Measurements from ENCODE around the gene FGFRL1.

FGFRL1 gene

GRCh38 chr4:1019729-1020470 lies 8.5 kb downstream of the FGFRL1 start:
- Histone ChIP-seq H2AFZ (ENCODE audit: low read depth) (no peak overlapping the region), H3K27ac (no peak overlapping the region), H3K9ac (no peak overlapping the region), H3K4me2 (no peak overlapping the region), H4K20me1 (ENCODE audit: insufficient read depth) (no peaks in the 10 kb centered on the region), H3K79me2 (ENCODE audit: insufficient read depth, low read depth) (no peaks in the 10 kb centered on the region), H3K4me1 (ENCODE audit: low read depth, poor library complexity, severe bottlenecking) (no peaks in the 10 kb centered on the region), H3K4me3 (IDR thresholded peaks at IDR 0.05; ENCODE audit: insufficient read depth, low read depth, low read length) (no peak overlapping the region), H3K27me3 (ENCODE audit: insufficient read depth, low read depth) (no peaks in the 10 kb centered on the region), H3K36me3 (ENCODE audit: insufficient read depth) (no peaks in the 10 kb centered on the region)
- no peak for TF ChIP-seq CTCF (conservative IDR thresholded peaks at IDR 0.05; ENCODE audit: low read depth, low read length)

DNA sequence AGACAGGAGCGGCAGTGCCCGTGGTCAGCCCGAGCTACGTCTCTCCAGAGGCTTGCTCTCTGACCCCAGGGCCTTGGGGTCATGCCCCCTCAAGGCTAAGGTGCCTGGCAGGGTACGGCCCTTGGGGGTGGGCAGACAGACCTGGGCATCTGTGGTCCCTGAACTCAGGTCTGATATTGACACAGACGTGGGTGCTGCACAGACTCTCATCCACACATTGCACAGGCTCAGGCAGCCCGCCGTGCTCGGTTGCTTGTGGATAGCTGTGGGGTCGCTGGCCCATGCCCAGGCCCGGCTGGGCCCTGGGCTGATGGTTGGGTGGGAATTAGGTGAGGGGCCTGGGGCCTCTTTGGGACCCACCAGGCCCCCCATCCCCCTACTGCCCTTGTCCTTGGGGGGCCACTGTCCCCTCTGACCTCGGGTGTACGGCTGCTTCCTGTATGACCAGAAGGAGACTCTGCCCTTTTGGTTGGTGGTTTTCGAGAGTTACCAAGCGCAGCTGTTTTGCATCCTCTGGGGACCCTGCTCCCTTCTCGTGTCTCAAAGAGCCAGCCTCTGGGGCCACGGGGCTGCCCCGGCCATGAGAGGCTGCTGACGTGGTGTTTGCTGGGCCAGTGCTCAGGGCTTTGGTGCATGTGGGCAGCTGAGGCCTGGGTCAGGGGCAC lies 10.1 kb downstream of the FGFRL1 start:
- no peak for TF ChIP-seq CTCF (conservative IDR thresholded peaks at IDR 0.05; ENCODE audit: low read depth, low read length)
- Histone ChIP-seq H3K27ac (no peak overlapping the region), H3K9ac (no peak overlapping the region), H4K20me1 (ENCODE audit: insufficient read depth) (no peaks in the 10 kb centered on the region), H3K27me3 (ENCODE audit: insufficient read depth, low read depth) (no peaks in the 10 kb centered on the region), H3K4me3 (IDR thresholded peaks at IDR 0.05; ENCODE audit: insufficient read depth, low read depth, low read length) (no peak overlapping the region), H2AFZ (ENCODE audit: low read depth) (no peak overlapping the region), H3K36me3 (ENCODE audit: insufficient read depth) (no peaks in the 10 kb centered on the region), H3K4me1 (ENCODE audit: low read depth, poor library complexity, severe bottlenecking) (no peaks in the 10 kb centered on the region), H3K79me2 (ENCODE audit: insufficient read depth, low read depth) (no peaks in the 10 kb centered on the region), H3K4me2 (no peak overlapping the region)

GRCh38 chr4:1022051-1022738 lies 10.8 kb downstream of the FGFRL1 start:
- Histone ChIP-seq H3K27ac (no peak overlapping the region), H2AFZ (ENCODE audit: low read depth) (no peak overlapping the region), H3K4me1 (ENCODE audit: low read depth, poor library complexity, severe bottlenecking) (no peaks in the 10 kb centered on the region), H3K9ac (no peak overlapping the region), H3K27me3 (ENCODE audit: insufficient read depth, low read depth) (no peaks in the 10 kb centered on the region), H3K79me2 (ENCODE audit: insufficient read depth, low read depth) (no peaks in the 10 kb centered on the region), H3K36me3 (ENCODE audit: insufficient read depth) (no peaks in the 10 kb centered on the region), H4K20me1 (ENCODE audit: insufficient read depth) (no peaks in the 10 kb centered on the region), H3K4me3 (IDR thresholded peaks at IDR 0.05; ENCODE audit: insufficient read depth, low read depth, low read length) (no peak overlapping the region), H3K4me2 (no peak overlapping the region)
- no peak for TF ChIP-seq CTCF (conservative IDR thresholded peaks at IDR 0.05; ENCODE audit: low read depth, low read length)

DNA sequence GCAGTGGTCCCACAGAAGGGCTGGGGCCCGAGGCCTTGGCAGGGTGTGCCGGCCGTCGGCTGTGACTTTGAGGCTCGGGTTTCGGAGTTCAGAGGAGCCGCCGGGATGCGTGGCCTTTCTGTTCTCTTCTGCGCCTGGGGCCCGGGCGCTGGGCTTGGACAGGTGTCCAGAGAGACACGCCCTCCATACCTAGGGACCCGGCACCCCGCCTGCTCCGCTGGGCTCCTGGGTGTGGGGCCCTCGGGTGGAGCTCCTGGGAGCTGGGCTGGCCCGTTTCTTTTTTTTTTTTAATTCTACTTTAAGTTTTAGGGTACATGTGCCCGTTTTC lies 11.3 kb downstream of the FGFRL1 start:
- Histone ChIP-seq H3K4me3 (IDR thresholded peaks at IDR 0.05; ENCODE audit: insufficient read depth, low read depth, low read length) (no peak overlapping the region), H3K36me3 (ENCODE audit: insufficient read depth) (no peaks in the 10 kb centered on the region), H2AFZ (ENCODE audit: low read depth) (no peak overlapping the region), H3K27ac (no peak overlapping the region), H3K79me2 (ENCODE audit: insufficient read depth, low read depth) (no peaks in the 10 kb centered on the region), H3K27me3 (ENCODE audit: insufficient read depth, low read depth) (no peaks in the 10 kb centered on the region), H3K4me1 (ENCODE audit: low read depth, poor library complexity, severe bottlenecking) (no peaks in the 10 kb centered on the region), H4K20me1 (ENCODE audit: insufficient read depth) (no peaks in the 10 kb centered on the region), H3K9ac (no peak overlapping the region), H3K4me2 (no peak overlapping the region)
- TF ChIP-seq CTCF (conservative IDR thresholded peaks at IDR 0.05; ENCODE audit: low read depth, low read length): no peak
